Measurements from ENCODE around the gene XCL2.

XCL2 gene

DNA sequence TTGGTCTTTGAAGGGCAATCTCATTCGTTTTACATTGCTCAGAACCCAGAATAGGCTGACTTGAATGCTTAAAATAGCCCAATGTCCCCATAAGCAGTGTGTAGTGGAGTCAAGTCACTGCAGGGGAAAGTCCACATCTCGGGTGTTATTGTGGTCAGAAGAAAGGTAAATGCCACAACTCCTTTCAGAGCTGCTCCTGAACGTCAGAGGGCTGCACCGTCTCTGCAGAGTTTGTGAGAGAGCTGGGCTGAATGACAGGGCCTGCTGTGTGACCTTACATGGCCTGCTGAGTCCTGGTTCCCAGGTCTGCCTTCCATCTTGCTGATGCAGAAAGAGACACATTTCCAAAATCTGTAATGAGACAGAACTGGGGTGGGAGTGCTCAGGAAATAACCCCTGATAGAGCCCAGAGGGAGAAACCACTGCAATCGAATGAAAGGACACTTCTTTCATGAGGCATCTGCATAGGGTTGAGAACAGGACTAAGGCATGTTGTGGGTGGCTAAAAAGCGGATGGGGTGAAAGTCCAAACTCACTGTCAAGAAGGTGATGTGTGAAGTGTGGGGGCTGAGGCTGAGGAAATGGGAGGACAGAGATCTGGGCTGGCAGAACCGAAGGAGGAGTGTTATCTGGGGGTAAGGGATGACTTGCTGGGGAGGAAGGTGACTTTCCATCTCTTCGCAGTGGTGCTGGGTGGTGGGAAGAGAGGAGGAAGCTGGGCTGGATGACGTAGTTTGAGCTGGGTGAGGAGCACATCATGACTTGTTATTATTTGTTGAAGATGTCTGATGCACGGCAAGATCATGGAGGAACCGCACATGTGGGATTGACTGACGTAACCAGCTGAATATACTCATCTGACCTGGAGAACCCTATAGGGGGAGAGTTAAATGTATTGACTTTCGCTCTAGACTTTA, 33.7 kb downstream of the XCL2 start (continued):
- no peak for TF ChIP-seq PPARA (CRISPR knock-in tag; IDR thresholded peaks at IDR 0.05; ENCODE audit: borderline replicate concordance)
- TF ChIP-seq, protein P1, sequence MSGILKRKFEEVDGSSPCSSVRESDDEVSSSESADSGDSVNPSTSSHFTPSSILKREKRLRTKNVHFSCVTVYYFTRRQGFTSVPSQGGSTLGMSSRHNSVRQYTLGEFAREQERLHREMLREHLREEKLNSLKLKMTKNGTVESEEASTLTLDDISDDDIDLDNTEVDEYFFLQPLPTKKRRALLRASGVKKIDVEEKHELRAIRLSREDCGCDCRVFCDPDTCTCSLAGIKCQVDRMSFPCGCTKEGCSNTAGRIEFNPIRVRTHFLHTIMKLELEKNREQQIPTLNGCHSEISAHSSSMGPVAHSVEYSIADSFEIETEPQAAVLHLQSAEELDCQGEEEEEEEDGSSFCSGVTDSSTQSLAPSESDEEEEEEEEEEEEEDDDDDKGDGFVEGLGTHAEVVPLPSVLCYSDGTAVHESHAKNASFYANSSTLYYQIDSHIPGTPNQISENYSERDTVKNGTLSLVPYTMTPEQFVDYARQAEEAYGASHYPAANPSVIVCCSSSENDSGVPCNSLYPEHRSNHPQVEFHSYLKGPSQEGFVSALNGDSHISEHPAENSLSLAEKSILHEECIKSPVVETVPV (CRISPR knock-in tag; IDR thresholded peaks at IDR 0.05), result no peak
- no peak for TF ChIP-seq GLIS3 (CRISPR knock-in tag; IDR thresholded peaks at IDR 0.05)
- no peak for TF ChIP-seq ESRRG (CRISPR knock-in tag; IDR thresholded peaks at IDR 0.05)

DNA sequence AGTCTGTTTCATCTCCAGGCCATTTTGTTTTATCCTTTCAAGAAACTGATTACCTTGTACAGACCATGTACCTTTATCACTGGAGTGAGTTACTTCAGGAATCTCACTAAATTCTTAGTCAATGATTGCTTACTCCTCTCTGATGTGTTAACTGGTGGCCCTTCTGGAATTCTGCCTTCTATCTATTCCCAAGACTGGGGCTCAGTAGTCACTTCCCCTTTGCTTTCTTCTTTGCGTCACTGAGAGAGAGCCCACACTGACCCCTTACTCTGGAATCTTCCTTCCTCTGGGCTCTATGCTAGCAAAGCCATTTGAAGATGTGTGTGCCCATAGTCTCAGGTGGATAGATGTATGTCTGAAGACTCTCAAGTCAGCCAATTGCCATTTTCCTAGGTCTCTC, 34.6 kb downstream of the XCL2 start:
- TF ChIP-seq ISL1 (CRISPR knock-in tag; IDR thresholded peaks at IDR 0.05) (no peak), BACH2 (CRISPR knock-in tag; IDR thresholded peaks at IDR 0.05; ENCODE audit: borderline replicate concordance) (no peak), ESRRG (CRISPR knock-in tag; IDR thresholded peaks at IDR 0.05) (no peak), ZNF565 (CRISPR knock-in tag; conservative IDR thresholded peaks at IDR 0.05; ENCODE audit: low read depth) (no peak), PPARA (CRISPR knock-in tag; IDR thresholded peaks at IDR 0.05; ENCODE audit: borderline replicate concordance) (no peak), TOX (CRISPR knock-in tag; IDR thresholded peaks at IDR 0.05; ENCODE audit: borderline replicate concordance) (no peak), ARNTL (CRISPR knock-in tag; IDR thresholded peaks at IDR 0.05; ENCODE audit: borderline replicate concordance, low read depth) (no peak), ZFP30 (CRISPR knock-in tag; IDR thresholded peaks at IDR 0.05) (no peak), ZNF70 (CRISPR knock-in tag; IDR thresholded peaks at IDR 0.05) (no peak), RARB (CRISPR knock-in tag; IDR thresholded peaks at IDR 0.05) (no peak), OSR1 (CRISPR knock-in tag; IDR thresholded peaks at IDR 0.05) (no peak), ZFP3 (CRISPR knock-in tag; IDR thresholded peaks at IDR 0.05) (no peak), TCF4 (CRISPR knock-in tag; IDR thresholded peaks at IDR 0.05; ENCODE audit: borderline replicate concordance) (no peak), SNAI2 (CRISPR knock-in tag; IDR thresholded peaks at IDR 0.05) (no peak), ZC3H10 (CRISPR knock-in tag; IDR thresholded peaks at IDR 0.05) (no peak)
- TF ChIP-seq, protein P1 (CRISPR knock-in tag; IDR thresholded peaks at IDR 0.05), result no peak
- TF ChIP-seq, protein P2, sequence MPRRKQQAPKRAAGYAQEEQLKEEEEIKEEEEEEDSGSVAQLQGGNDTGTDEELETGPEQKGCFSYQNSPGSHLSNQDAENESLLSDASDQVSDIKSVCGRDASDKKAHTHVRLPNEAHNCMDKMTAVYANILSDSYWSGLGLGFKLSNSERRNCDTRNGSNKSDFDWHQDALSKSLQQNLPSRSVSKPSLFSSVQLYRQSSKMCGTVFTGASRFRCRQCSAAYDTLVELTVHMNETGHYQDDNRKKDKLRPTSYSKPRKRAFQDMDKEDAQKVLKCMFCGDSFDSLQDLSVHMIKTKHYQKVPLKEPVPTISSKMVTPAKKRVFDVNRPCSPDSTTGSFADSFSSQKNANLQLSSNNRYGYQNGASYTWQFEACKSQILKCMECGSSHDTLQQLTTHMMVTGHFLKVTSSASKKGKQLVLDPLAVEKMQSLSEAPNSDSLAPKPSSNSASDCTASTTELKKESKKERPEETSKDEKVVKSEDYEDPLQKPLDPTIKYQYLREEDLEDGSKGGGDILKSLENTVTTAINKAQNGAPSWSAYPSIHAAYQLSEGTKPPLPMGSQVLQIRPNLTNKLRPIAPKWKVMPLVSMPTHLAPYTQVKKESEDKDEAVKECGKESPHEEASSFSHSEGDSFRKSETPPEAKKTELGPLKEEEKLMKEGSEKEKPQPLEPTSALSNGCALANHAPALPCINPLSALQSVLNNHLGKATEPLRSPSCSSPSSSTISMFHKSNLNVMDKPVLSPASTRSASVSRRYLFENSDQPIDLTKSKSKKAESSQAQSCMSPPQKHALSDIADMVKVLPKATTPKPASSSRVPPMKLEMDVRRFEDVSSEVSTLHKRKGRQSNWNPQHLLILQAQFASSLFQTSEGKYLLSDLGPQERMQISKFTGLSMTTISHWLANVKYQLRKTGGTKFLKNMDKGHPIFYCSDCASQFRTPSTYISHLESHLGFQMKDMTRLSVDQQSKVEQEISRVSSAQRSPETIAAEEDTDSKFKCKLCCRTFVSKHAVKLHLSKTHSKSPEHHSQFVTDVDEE (CRISPR knock-in tag; IDR thresholded peaks at IDR 0.05), result no peak
- TF ChIP-seq, protein P3, sequence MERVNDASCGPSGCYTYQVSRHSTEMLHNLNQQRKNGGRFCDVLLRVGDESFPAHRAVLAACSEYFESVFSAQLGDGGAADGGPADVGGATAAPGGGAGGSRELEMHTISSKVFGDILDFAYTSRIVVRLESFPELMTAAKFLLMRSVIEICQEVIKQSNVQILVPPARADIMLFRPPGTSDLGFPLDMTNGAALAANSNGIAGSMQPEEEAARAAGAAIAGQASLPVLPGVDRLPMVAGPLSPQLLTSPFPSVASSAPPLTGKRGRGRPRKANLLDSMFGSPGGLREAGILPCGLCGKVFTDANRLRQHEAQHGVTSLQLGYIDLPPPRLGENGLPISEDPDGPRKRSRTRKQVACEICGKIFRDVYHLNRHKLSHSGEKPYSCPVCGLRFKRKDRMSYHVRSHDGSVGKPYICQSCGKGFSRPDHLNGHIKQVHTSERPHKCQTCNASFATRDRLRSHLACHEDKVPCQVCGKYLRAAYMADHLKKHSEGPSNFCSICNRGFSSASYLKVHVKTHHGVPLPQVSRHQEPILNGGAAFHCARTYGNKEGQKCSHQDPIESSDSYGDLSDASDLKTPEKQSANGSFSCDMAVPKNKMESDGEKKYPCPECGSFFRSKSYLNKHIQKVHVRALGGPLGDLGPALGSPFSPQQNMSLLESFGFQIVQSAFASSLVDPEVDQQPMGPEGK (CRISPR knock-in tag; IDR thresholded peaks at IDR 0.05; ENCODE audit: borderline replicate concordance), result no peak
- TF ChIP-seq, protein P4, sequence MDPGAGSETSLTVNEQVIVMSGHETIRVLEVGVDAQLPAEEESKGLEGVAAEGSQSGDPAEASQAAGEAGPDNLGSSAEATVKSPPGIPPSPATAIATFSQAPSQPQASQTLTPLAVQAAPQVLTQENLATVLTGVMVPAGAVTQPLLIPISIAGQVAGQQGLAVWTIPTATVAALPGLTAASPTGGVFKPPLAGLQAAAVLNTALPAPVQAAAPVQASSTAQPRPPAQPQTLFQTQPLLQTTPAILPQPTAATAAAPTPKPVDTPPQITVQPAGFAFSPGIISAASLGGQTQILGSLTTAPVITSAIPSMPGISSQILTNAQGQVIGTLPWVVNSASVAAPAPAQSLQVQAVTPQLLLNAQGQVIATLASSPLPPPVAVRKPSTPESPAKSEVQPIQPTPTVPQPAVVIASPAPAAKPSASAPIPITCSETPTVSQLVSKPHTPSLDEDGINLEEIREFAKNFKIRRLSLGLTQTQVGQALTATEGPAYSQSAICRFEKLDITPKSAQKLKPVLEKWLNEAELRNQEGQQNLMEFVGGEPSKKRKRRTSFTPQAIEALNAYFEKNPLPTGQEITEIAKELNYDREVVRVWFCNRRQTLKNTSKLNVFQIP (CRISPR knock-in tag; IDR thresholded peaks at IDR 0.05; ENCODE audit: borderline replicate concordance, low read depth), result no peak
- ATAC-seq, result no peak

DNA sequence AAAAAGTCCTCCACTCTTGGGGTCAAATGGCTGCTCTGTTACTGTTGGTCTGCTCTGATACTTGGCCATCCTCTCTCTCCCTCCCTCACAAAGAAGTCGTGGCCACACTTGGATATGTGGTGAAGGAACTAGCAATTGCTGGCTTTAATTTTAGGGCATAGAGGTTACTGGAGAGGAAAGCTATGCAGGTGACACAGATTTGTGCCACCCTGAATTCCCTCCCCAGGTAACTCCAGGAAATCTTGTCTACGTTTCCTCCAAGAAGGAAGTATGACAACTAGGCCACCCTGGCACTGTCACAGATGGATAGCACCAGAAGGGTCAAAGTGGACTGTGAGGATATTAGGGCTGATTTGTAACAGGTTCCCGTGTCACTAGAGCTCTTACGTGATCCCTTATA, 36.0 kb downstream of the XCL2 start:
- no peak for ATAC-seq
- TF ChIP-seq ZNF565 (CRISPR knock-in tag; conservative IDR thresholded peaks at IDR 0.05; ENCODE audit: low read depth) (no peak), OSR1 (CRISPR knock-in tag; IDR thresholded peaks at IDR 0.05) (no peak), SNAI2 (CRISPR knock-in tag; IDR thresholded peaks at IDR 0.05) (no peak), ZC3H10 (CRISPR knock-in tag; IDR thresholded peaks at IDR 0.05) (no peak)
- TF ChIP-seq, protein P3 (CRISPR knock-in tag; IDR thresholded peaks at IDR 0.05; ENCODE audit: borderline replicate concordance), result no peak
- TF ChIP-seq, protein P1 (CRISPR knock-in tag; IDR thresholded peaks at IDR 0.05), result no peak
- TF ChIP-seq, protein P2 (CRISPR knock-in tag; IDR thresholded peaks at IDR 0.05), result no peak

Measured in SK-N-SH treated with all-trans-retinoic acid at 6 μM for 48 hours (cell line).